PC-3 (cell line): ENCODE data around the gene MRPS27. TPM values are rescaled to one million over a fixed set of nuclear protein-coding genes. Genes with fewer than 3 reads are reported as not detected.

Experiments
- ATAC-seq: fragments of 200-7000 bp; cut with Tn5 transposase; 2 replicates; pipeline ENCODE4 v1.9.1; 2020; ENCODE audit warnings: mild to moderate bottlenecking, moderate library complexity
- BruUV-seq: library from RNA; stranded (reverse); fragments of 400-500 nt; replicated peaks from 2 replicates; lab custom pipeline; 2021; lab: Mats Ljungman, UMichigan
- CTCF ChIA-PET: fragments of 300-600 bp; sonication (Branson Sonifier 250); formaldehyde crosslinking; loops from one replicate; lab custom pipeline; 2022; ENCODE audit warnings: antibody characterized with exemption; lab: Charles Lee
- POLR2A ChIA-PET: fragments of 300-600 bp; sonication (Branson Sonifier 250); formaldehyde crosslinking; loops from one replicate; lab custom pipeline; 2022; ENCODE audit warnings: antibody characterized with exemption; ENCODE audit not compliant: unreplicated experiment; lab: Charles Lee
- DNase-seq: peaks from one replicate; pipeline ENCODE4 v3.0.0-alpha.2; 2015
- H2AFZ ChIP-seq: fragments of 300-600 bp; sonication (generic); 2 replicates; pipeline ENCODE4 v1.6.0; 2016; ENCODE audit warnings: antibody characterized with exemption, low read length
- H3F3A ChIP-seq: fragments of 300-600 bp; sonication (generic); one replicate; pipeline ENCODE4 v1.6.0; 2017; ENCODE audit warnings: antibody characterized with exemption, low read length, control low read depth, mild to moderate bottlenecking; ENCODE audit not compliant: unreplicated experiment
- H3K27ac ChIP-seq: fragments of 300-600 bp; sonication (generic); 2 replicates; pipeline ENCODE4 v1.5.1; 2016; ENCODE audit warnings: mild to moderate bottlenecking, low read length
- H3K27me3 ChIP-seq: fragments of 300-600 bp; sonication (generic); 2 replicates; pipeline ENCODE4 v1.6.1; 2016; ENCODE audit warnings: low read length, mixed read lengths
- H3K36me3 ChIP-seq: fragments of 300-600 bp; sonication (generic); 2 replicates; pipeline ENCODE4 v1.6.1; 2016; ENCODE audit warnings: low read depth, mixed run types, low read length, mixed read lengths
- H3K4me1 ChIP-seq: fragments of 300-600 bp; sonication (generic); 2 replicates; pipeline ENCODE4 v1.5.1; 2016; ENCODE audit warnings: low read length; ENCODE audit not compliant: insufficient read depth
- H3K4me2 ChIP-seq: fragments of 300-600 bp; sonication (generic); 2 replicates; pipeline ENCODE4 v1.6.0; 2016; ENCODE audit warnings: low read length
- H3K4me3 ChIP-seq: fragments of 300-600 bp; sonication (generic); 2 replicates; pipeline ENCODE4 v1.5.1; 2016; ENCODE audit warnings: mild to moderate bottlenecking, low read length, mixed read lengths
- H3K79me2 ChIP-seq: fragments of 300-600 bp; sonication (generic); 2 replicates; pipeline ENCODE4 v1.6.1; 2017; ENCODE audit warnings: low read length, mixed read lengths
- H3K9ac ChIP-seq: fragments of 300-600 bp; sonication (generic); 2 replicates; pipeline ENCODE4 v1.6.0; 2016; ENCODE audit warnings: mild to moderate bottlenecking, low read length
- H3K9me2 ChIP-seq: fragments of 300-600 bp; sonication (generic); replicated peaks from 2 replicates; pipeline ENCODE4 v1.6.1; 2016; ENCODE audit warnings: mixed run types, low read length, mixed read lengths
- H3K9me3 ChIP-seq: fragments of 300-600 bp; sonication (generic); 2 replicates; pipeline ENCODE4 v1.6.1; 2016; ENCODE audit warnings: low read length, mixed read lengths
- H4K20me1 ChIP-seq: fragments of 300-600 bp; sonication (generic); 2 replicates; pipeline ENCODE4 v1.6.1; 2016; ENCODE audit warnings: low read length, mixed read lengths
- EZH2 ChIP-seq: fragments of 300-600 bp; sonication (generic); IDR thresholded peaks from one replicate; pipeline ENCODE4 v1.6.1; 2017; ENCODE audit warnings: antibody characterized with exemption, mild to moderate bottlenecking, low read length; ENCODE audit not compliant: unreplicated experiment
- EZH2phosphoT487 ChIP-seq: fragments of 300-600 bp; sonication (generic); IDR thresholded peaks from 2 replicates; pipeline ENCODE4 v1.6.1; 2018; ENCODE audit warnings: mild to moderate bottlenecking, antibody characterized with exemption, low read length, borderline replicate concordance
- intact Hi-C: fragments of 100-400 bp; cut with micrococcal nuclease; formaldehyde crosslinking; loops from 2 replicates; pipeline ENCODE4 v1.9.0; 2023
- total RNA-seq: library from RNA; depleted of rRNA; stranded (reverse); fragments of >200 nt; gene quantifications from 2 replicates; pipeline ENCODE4 v1.2.3, GENCODE V29; 2014
- TF ChIP-seq, protein P1 (sequence below): fragments of 300-600 bp; sonication (generic); conservative IDR thresholded peaks from 2 replicates; pipeline ENCODE4 v1.5.1; 2017; ENCODE audit warnings: antibody characterized with exemption, low read depth, mild to moderate bottlenecking, low read length

MRPS27 gene
- total RNA-seq, 1 experiment from 2014 or later = 59.0 TPM

DNA sequence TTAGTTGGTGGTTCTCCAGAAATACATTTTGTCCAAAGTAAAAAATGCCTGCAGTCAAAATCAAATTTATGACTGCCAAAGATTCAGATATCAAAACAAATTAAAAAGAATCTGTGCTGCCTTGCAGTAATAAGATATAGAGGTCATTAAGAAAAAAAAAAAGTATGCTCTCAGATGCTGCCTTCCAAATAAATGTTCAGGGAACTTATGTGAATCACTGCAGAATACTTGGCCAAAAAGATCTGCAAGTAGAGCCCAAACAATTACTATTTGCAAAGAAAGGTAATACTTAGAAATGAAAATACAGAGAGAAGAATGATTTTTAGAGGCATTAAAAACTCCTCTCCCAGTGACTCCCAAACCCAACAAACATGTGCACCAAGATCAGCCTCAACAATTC is 52.4 kb downstream of the MRPS27 start:
- 0 out of 2 replicates have a peak, but pooled peaks cover 6% of the 10 kb centered on the region for H3K79me2 ChIP-seq
- H2AFZ ChIP-seq = no peak overlapping the region
- H3K27me3 ChIP-seq = no peaks in the 10 kb centered on the region
- H3K4me2 ChIP-seq = no peak overlapping the region
- no peaks in the 10 kb centered on the region for H3K4me1 ChIP-seq
- H3K4me3 ChIP-seq = no peak overlapping the region
- no peaks in the 10 kb centered on the region for H4K20me1 ChIP-seq
- ChIA-PET CTCF (no interaction called here), POLR2A (no interaction called here)
- intact Hi-C loops = loop anchor here (5.0 kb wide), 1 partner anchor 130 kb away; no protein-coding TSS in a partner anchor
- peak; percentile 51 for ATAC-seq
- TF ChIP-seq EZH2phosphoT487 (no peak), EZH2 (no peak)
- TF ChIP-seq, protein P1, sequence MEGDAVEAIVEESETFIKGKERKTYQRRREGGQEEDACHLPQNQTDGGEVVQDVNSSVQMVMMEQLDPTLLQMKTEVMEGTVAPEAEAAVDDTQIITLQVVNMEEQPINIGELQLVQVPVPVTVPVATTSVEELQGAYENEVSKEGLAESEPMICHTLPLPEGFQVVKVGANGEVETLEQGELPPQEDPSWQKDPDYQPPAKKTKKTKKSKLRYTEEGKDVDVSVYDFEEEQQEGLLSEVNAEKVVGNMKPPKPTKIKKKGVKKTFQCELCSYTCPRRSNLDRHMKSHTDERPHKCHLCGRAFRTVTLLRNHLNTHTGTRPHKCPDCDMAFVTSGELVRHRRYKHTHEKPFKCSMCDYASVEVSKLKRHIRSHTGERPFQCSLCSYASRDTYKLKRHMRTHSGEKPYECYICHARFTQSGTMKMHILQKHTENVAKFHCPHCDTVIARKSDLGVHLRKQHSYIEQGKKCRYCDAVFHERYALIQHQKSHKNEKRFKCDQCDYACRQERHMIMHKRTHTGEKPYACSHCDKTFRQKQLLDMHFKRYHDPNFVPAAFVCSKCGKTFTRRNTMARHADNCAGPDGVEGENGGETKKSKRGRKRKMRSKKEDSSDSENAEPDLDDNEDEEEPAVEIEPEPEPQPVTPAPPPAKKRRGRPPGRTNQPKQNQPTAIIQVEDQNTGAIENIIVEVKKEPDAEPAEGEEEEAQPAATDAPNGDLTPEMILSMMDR = no peak
- H3F3A ChIP-seq = no peaks in the 10 kb centered on the region
- H3K27ac ChIP-seq = 0 out of 2 replicates have a peak overlapping the region, but pooled peaks have one; percentile 32
- no TSS peak for BruUV-seq
- H3K36me3 ChIP-seq = no peaks in the 10 kb centered on the region
- H3K9me3 ChIP-seq = no peaks in the 10 kb centered on the region
- H3K9me2 ChIP-seq = no peaks in the 10 kb centered on the region
- no peak for DNase-seq
- H3K9ac ChIP-seq = no peak overlapping the region

DNA sequence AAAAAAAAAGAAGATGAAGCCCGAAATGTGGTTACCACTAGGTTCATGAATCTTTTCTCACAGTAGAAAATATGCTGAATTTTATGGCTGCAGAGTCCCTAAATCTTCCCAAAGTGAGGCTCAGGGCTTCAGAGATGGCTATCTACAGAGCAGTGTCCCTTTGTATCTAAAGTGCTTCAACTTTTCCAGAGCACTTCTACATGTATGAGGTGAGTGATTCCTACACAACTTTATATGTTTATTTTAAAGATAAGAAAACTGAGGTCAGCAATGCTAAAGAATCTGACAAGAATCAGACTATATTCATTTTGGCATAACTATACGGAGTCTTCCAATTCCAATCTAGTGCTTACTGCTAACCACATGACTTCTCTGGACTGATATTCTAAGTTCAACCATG is 53.2 kb downstream of the MRPS27 start:
- Histone ChIP-seq H3K9me3 (no peaks in the 10 kb centered on the region), H3F3A (no peaks in the 10 kb centered on the region), H2AFZ (no peak overlapping the region), H3K27ac (peak overlapping the region; percentile 32; the same call in 1 of the 2 replicates), H3K4me3 (no peak overlapping the region), H3K36me3 (no peaks in the 10 kb centered on the region), H3K9me2 (no peaks in the 10 kb centered on the region), H3K4me2 (no peak overlapping the region), H3K79me2 (no peaks in the 10 kb centered on the region), H3K9ac (no peak overlapping the region), H3K27me3 (no peaks in the 10 kb centered on the region), H4K20me1 (no peaks in the 10 kb centered on the region), H3K4me1 (no peaks in the 10 kb centered on the region)
- peak; percentile 9; the same call in 1 of the 2 replicates for ATAC-seq
- intact Hi-C loops = loop anchor here (5.0 kb wide), 1 partner anchor 130 kb away; no protein-coding TSS in a partner anchor
- ChIA-PET POLR2A (no interaction called here), CTCF (no interaction called here)
- no peak for DNase-seq
- BruUV-seq = no TSS peak
- TF ChIP-seq, protein P1 = no peak
- no peak for TF ChIP-seq EZH2phosphoT487
- TF ChIP-seq EZH2 = no peak

DNA sequence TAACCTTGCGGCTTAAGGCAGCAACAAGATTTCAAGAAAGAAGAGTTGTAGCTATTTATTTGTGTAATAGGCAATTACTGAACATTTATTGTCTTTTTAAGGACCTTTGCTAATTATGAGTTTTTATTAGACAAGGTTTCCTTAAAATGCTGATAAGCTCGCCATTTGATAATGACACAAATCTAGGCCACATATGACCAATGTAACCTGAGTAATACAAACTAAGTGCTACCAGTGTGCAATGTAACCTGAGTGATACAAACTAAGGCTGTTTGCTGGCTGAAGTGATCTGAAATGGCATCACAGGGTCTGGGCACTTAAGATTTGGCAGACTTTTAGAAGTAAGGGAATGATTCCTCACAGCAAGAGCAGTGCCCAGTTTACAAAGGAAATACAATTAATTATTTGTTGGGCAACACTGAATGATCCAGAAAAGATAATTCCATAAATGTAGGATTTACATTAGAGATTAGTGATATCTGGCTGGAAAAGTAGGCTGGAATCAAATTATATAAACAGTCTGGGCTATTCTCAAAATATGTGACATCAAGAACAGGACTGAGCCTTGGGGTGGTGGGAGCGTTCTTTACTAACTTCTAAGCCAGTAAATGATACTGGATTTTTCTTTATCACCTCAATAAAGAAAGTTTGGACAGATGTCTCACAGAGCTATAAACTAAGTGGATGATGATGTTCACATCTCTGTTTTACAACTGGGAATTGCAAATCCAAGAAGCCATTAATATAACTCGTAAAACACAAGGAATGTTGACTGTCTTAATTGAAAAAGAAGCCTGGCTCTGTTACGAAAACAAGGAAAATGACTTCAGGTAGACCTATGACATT is 54.8 kb downstream of the MRPS27 start:
- H3K4me2 ChIP-seq = no peak overlapping the region
- no peak overlapping the region for H3K4me3 ChIP-seq
- H3K9me3 ChIP-seq = no peaks in the 10 kb centered on the region
- H3F3A ChIP-seq = no peaks in the 10 kb centered on the region
- intact Hi-C loops = loop anchor here (1.0 to 5.0 kb wide), 2 partner anchors 17 to 128 kb away; no protein-coding TSS in a partner anchor
- TF ChIP-seq EZH2phosphoT487 = no peak
- TF ChIP-seq EZH2 = no peak
- TF ChIP-seq, protein P1 = no peak
- BruUV-seq = no TSS peak
- H3K27ac ChIP-seq = peak overlapping the region; percentile 15; the same call in 1 of the 2 replicates
- ChIA-PET CTCF (no interaction called here), POLR2A (interaction anchor here (0.6 kb wide), 1 partner anchor 55 kb away, joined by 3 read pairs; the partner anchor contains the start of genes MRPS27 and PTCD2)
- H2AFZ ChIP-seq = no peak overlapping the region
- H4K20me1 ChIP-seq = no peaks in the 10 kb centered on the region
- no peaks in the 10 kb centered on the region for H3K4me1 ChIP-seq
- 0 out of 2 replicates have a peak, but pooled peaks have one; percentile 33 for ATAC-seq
- DNase-seq = no peak
- no peak overlapping the region for H3K9ac ChIP-seq
- no peaks in the 10 kb centered on the region for H3K79me2 ChIP-seq
- no peaks in the 10 kb centered on the region for H3K9me2 ChIP-seq
- H3K36me3 ChIP-seq = no peaks in the 10 kb centered on the region
- H3K27me3 ChIP-seq = no peaks in the 10 kb centered on the region
